Esophagus muscularis mucosa (tissue), 4 donors: Measurements from ENCODE around the gene RIN3. TPM values are rescaled to one million over a fixed set of nuclear protein-coding genes. Genes with fewer than 3 reads are reported as not detected.

Source experiments
- DNase-seq: peaks from one replicate; pipeline ENCODE4 v3.0.0-alpha.2; 2017; ENCODE audit errors: extremely low spot score
- H3K27ac ChIP-seq, 4 donors: fragments of 200-600 bp; sonication (generic); replicated peaks in 1 of 4; 1 replicate in 3 of 4; 2 replicates in 1 of 4; pipeline ENCODE4 v1.5.1; 2016 to 2019; ENCODE audit warnings: mild to moderate bottlenecking in 1 of 4
- H3K27me3 ChIP-seq, 4 donors: fragments of 200-600 bp; sonication (generic); one replicate each; pipeline versions ENCODE4 v1.5.1 to v1.6.0; 2016 to 2019
- H3K36me3 ChIP-seq, 4 donors: fragments of 200-600 bp; sonication (generic); one replicate each; pipeline ENCODE4 v1.5.1; 2016 to 2019
- H3K4me1 ChIP-seq, 4 donors: fragments of 200-600 bp; sonication (generic); one replicate each; pipeline ENCODE4 v1.5.1; 2016 to 2019
- H3K4me3 ChIP-seq, 4 donors: fragments of 200-600 bp; sonication (generic); 1 replicate in 2 of 4; 2 replicates in 2 of 4; pipeline ENCODE4 v1.5.1; 2016 to 2019; ENCODE audit warnings: mild to moderate bottlenecking in 4 of 4, moderate library complexity in 1 of 4
- H3K9me3 ChIP-seq, 4 donors: fragments of 200-600 bp; sonication (generic); 1 replicate in 3 of 4; 2 replicates in 1 of 4; pipeline ENCODE4 v1.5.1; 2016 to 2019
- CTCF ChIP-seq, 3 experiments: fragments of 200-600 bp in 2 of 3; fragments of 450-650 bp in 1 of 3; sonication (generic) in 2 of 3; IDR thresholded peaks; one replicate each; pipeline ENCODE4 v1.5.1; 2017 to 2019; ENCODE audit warnings: antibody characterized with exemption in 3 of 3, mild to moderate bottlenecking in 2 of 3, moderate library complexity in 1 of 3
- EP300 ChIP-seq: sonication (generic); formaldehyde crosslinking; IDR thresholded peaks from one replicate; pipeline ENCODE4 v1.6.1; 2017; ENCODE audit warnings: antibody characterized with exemption
- POLR2A ChIP-seq: fragments of 450-650 bp; IDR thresholded peaks from one replicate; pipeline ENCODE4 v1.6.1; 2017; ENCODE audit warnings: antibody characterized with exemption, moderate library complexity, mild to moderate bottlenecking, low read depth
- POLR2AphosphoS5 ChIP-seq, 2 donors: sonication (generic); formaldehyde crosslinking; IDR thresholded peaks; one replicate each; pipeline ENCODE4 v1.6.1; 2017; ENCODE audit warnings: antibody characterized with exemption in 2 of 2
- WGBS: methylation state at CpG from one replicate; pipeline ENCODE4 v1.1.5; 2018; 5-methylcytosine and 5-hydroxymethylcytosine counted together
- intact Hi-C: fragments of 100-400 bp; cut with DNase I; formaldehyde crosslinking; loops from one replicate; pipeline ENCODE4 v1.15.1; 2023
- total RNA-seq, 4 donors: library from RNA; depleted of rRNA; stranded (reverse); fragments of >200 nt; gene quantifications; one replicate each; pipeline versions ENCODE4 v1.1.0 to v1.2.1, GENCODE V29; 2016

The RIN3 gene
- total RNA-seq, 4 donors from 2014 or later, result 10.6 to 20.0 (median 13.1) TPM

- peaks cover 12 to 31% (median 18%) of the 10 kb centered on the region in 4 donors for H3K36me3 ChIP-seq
- no peak for TF ChIP-seq CTCF (IDR thresholded peaks at IDR 0.05)
- no peak overlapping the region for H3K27ac ChIP-seq
- 94% methylated on average over 7 of the region's 7 CpGs for WGBS
- H3K27me3 ChIP-seq, result no peaks in the 10 kb centered on the region
- DNase-seq, result no peak
- H3K9me3 ChIP-seq, result no peaks in the 10 kb centered on the region
- H3K4me3 ChIP-seq, result no peak overlapping the region
- no peaks in the 10 kb centered on the region for H3K4me1 ChIP-seq
- intact Hi-C loops, result no loop called here
These were observed 221.0 kb downstream of the RIN3 start for GRCh38 chr14:92734618-92735017.

- DNase-seq, result no peak
- H3K4me3 ChIP-seq, result no peak overlapping the region
- no peaks in the 10 kb centered on the region for H3K9me3 ChIP-seq
- intact Hi-C loops, result no loop called here
- peaks cover 14 to 30% (median 22%) of the 10 kb centered on the region in 4 donors for H3K36me3 ChIP-seq
- TF ChIP-seq EP300 (no peak), POLR2A (no peak), CTCF (IDR thresholded peaks at IDR 0.05) (no peak), POLR2AphosphoS5 (IDR thresholded peaks at IDR 0.05) (no peak)
- no peak overlapping the region for H3K27ac ChIP-seq
- 93% methylated on average over 6 of the region's 6 CpGs for WGBS
- no peaks in the 10 kb centered on the region for H3K27me3 ChIP-seq
- H3K4me1 ChIP-seq, result no peaks in the 10 kb centered on the region
These were observed 221.8 kb downstream of the RIN3 start for GRCh38 chr14:92735344-92735743.

GRCh38 chr14:92737206-92737605, 223.6 kb downstream of the RIN3 start:
- no peaks in the 10 kb centered on the region for H3K4me1 ChIP-seq
- WGBS, result 75% methylated on average over 4 of the region's 4 CpGs
- H3K36me3 ChIP-seq, result peaks cover 5 to 29% (median 24%) of the 10 kb centered on the region in 4 donors

GRCh38 chr14:92737619-92738188, 224.1 kb downstream of the RIN3 start:
- Histone ChIP-seq H3K27ac (no peak overlapping the region), H3K4me3 (no peak overlapping the region), H3K9me3 (no peaks in the 10 kb centered on the region), H3K36me3 (peaks cover under 1 to 29% (median 22%) of the 10 kb centered on the region in 4 donors), H3K4me1 (no peaks in the 10 kb centered on the region), H3K27me3 (no peaks in the 10 kb centered on the region)
- TF ChIP-seq EP300, result no peak
- TF ChIP-seq CTCF (IDR thresholded peaks at IDR 0.05), result no peak
- TF ChIP-seq POLR2AphosphoS5 (IDR thresholded peaks at IDR 0.05), result no peak
- no peak for TF ChIP-seq POLR2A
- DNase-seq, result no peak
- intact Hi-C loops, result no loop called here
- 87% methylated on average over 4 of the region's 4 CpGs for WGBS

More at GRCh38 chr14:92737206-92737605, 223.6 kb downstream of the RIN3 start:
- no peak for DNase-seq
- Histone ChIP-seq H3K9me3 (no peaks in the 10 kb centered on the region), H3K27ac (no peak overlapping the region), H3K4me3 (no peak overlapping the region), H3K27me3 (no peaks in the 10 kb centered on the region)
- intact Hi-C loops, result no loop called here
- TF ChIP-seq CTCF (IDR thresholded peaks at IDR 0.05), result no peak
- no peak for TF ChIP-seq POLR2AphosphoS5 (IDR thresholded peaks at IDR 0.05)
- TF ChIP-seq EP300, result no peak
- no peak for TF ChIP-seq POLR2A

Other genes with a start within 250 kb of the RIN3 start
- 1 to 10 TPM; 1.7 to 2.9 (median 2.1) TPM for gene SLC24A4, start 190.6 kb upstream of the RIN3 start, total RNA-seq
- gene LGMN, start 234.8 kb downstream of the RIN3 start, total RNA-seq, result 100 to 1,000 TPM in 1 of 4 donors, 10 to 100 TPM in 3; 64.2 to 110 (median 71.5) TPM